ENCODE measurements around the gene TNPO1. TPM values are rescaled to one million over a fixed set of nuclear protein-coding genes. Genes with fewer than 3 reads are reported as not detected.

TNPO1 gene
- total RNA-seq, 2 donors from 2014 or later, result 133 to 141 TPM

DNA sequence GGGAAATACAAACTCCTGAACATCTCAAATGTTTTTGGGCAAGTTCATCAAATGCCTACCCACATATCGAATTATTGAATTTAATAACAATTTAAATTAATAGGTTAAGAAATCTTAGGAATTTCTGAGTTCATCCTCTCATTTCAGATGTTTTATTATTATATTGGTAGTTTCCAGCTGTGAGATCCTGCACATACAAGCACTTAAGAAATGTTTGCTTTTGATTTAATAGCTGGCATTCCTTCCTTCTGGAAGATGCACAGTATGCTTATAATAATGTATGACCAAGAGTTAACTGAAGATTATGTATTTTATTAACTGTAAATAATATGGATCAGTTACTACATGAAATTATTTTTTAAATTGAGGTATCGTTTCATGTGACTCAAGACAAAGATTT, 13.9 kb downstream of the TNPO1 start:
- Histone ChIP-seq H3K27me3 (ENCODE audit: control insufficient read depth, insufficient read depth, low read length, poor library complexity, severe bottlenecking) (no peaks in the 10 kb centered on the region), H3K9me3 (ENCODE audit: control insufficient read depth, low read length) (no peaks in the 10 kb centered on the region), H3K4me1 (ENCODE audit: control insufficient read depth, insufficient read depth, low read length) (no peaks in the 10 kb centered on the region), H3K36me3 (ENCODE audit: control insufficient read depth, insufficient read depth, low read length) (no peaks in the 10 kb centered on the region), H3K27ac (ENCODE audit: low read depth, low read length) (no peak overlapping the region), H3K9ac (ENCODE audit: extremely low read depth, low read length, poor library complexity, severe bottlenecking) (no peak overlapping the region), H3K4me3 (ENCODE audit: low read length) (no peak overlapping the region)
- Mint-ChIP-seq H3K9me3 (no peaks in the 10 kb centered on the region), H3K27me3 (ENCODE audit: insufficient read depth) (no peaks in the 10 kb centered on the region), H3K36me3 (ENCODE audit: low read depth) (no peaks in the 10 kb centered on the region), H3K4me3 (no peak overlapping the region), H3K4me1 (no peaks in the 10 kb centered on the region), H3K27ac (no peak overlapping the region)
- TF ChIP-seq, protein P1, sequence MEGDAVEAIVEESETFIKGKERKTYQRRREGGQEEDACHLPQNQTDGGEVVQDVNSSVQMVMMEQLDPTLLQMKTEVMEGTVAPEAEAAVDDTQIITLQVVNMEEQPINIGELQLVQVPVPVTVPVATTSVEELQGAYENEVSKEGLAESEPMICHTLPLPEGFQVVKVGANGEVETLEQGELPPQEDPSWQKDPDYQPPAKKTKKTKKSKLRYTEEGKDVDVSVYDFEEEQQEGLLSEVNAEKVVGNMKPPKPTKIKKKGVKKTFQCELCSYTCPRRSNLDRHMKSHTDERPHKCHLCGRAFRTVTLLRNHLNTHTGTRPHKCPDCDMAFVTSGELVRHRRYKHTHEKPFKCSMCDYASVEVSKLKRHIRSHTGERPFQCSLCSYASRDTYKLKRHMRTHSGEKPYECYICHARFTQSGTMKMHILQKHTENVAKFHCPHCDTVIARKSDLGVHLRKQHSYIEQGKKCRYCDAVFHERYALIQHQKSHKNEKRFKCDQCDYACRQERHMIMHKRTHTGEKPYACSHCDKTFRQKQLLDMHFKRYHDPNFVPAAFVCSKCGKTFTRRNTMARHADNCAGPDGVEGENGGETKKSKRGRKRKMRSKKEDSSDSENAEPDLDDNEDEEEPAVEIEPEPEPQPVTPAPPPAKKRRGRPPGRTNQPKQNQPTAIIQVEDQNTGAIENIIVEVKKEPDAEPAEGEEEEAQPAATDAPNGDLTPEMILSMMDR (conservative IDR thresholded peaks at IDR 0.05), result no peak
- DNase-seq, result no peak
- WGBS, 2 experiments (ENCODE audit: insufficient coverage in 1 of 2, insufficient read length in 1 of 2), result 100% methylated on average over 1 of the region's 2 CpGs; no CpG with 5 or more reads in 1 of the 2 experiments

DNA sequence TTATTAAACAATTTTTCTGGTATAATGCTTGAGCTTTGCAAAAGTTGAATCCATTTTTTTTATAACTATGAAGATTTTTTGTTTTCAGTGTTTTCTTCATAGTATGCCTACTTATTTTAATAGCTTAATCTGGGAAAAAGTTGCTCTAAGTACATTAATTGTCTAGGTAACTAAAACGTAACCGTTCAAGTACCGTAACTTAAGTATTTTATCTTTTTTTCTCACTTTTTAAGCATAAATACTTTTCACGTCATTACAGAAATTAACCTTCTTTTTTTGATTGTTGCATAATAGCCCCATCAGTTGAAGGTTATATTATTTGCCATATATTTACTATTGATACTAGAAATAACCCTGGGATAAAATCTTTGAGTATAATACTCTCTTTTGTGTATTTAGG, 15.2 kb downstream of the TNPO1 start:
- no peaks in the 10 kb centered on the region for H3K27me3 Mint-ChIP-seq (ENCODE audit: insufficient read depth)
- no peak for DNase-seq
- Histone ChIP-seq H3K4me1 (ENCODE audit: control insufficient read depth, insufficient read depth, low read length) (no peaks in the 10 kb centered on the region), H3K36me3 (ENCODE audit: control insufficient read depth, insufficient read depth, low read length) (no peaks in the 10 kb centered on the region), H3K4me3 (ENCODE audit: low read length) (no peak overlapping the region), H3K27me3 (ENCODE audit: control insufficient read depth, insufficient read depth, low read length, poor library complexity, severe bottlenecking) (no peaks in the 10 kb centered on the region), H3K9ac (ENCODE audit: extremely low read depth, low read length, poor library complexity, severe bottlenecking) (no peak overlapping the region), H3K9me3 (ENCODE audit: control insufficient read depth, low read length) (no peaks in the 10 kb centered on the region), H3K27ac (ENCODE audit: low read depth, low read length) (no peak overlapping the region)
- H3K27ac Mint-ChIP-seq, result no peak overlapping the region
- WGBS, 2 experiments (ENCODE audit: insufficient coverage in 1 of 2, insufficient read length in 1 of 2), result 82 to 85% methylated on average over 2 to 4 of the region's 4 CpGs
- H3K4me3 Mint-ChIP-seq, result no peak overlapping the region
- H3K4me1 Mint-ChIP-seq, result no peaks in the 10 kb centered on the region
- H3K36me3 Mint-ChIP-seq (ENCODE audit: low read depth), result no peaks in the 10 kb centered on the region
- no peaks in the 10 kb centered on the region for H3K9me3 Mint-ChIP-seq
- TF ChIP-seq, protein P1 (conservative IDR thresholded peaks at IDR 0.05), result no peak

DNA sequence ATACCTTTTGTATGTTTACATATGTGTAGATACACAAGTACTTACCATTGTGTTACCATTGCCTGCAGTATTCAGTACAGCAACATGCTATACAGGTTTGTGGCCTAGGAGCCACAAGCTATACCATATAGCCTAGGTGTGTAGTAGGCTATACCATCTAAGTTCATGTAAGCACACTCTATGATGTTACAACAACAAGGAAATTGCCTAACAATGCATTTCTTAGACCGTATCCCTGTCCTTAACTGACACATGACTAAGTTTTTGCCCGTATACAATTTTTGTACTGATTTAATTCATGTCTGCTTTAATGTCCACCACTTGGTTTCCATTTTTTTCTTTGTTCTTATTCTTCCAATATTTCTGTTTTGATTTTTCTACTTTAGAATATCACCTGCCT, 18.5 kb downstream of the TNPO1 start:
- Histone ChIP-seq H3K27me3 (ENCODE audit: control insufficient read depth, insufficient read depth, low read length, poor library complexity, severe bottlenecking) (no peaks in the 10 kb centered on the region), H3K9ac (ENCODE audit: extremely low read depth, low read length, poor library complexity, severe bottlenecking) (no peak overlapping the region), H3K4me1 (ENCODE audit: control insufficient read depth, insufficient read depth, low read length) (no peaks in the 10 kb centered on the region), H3K4me3 (ENCODE audit: low read length) (no peak overlapping the region), H3K9me3 (ENCODE audit: control insufficient read depth, low read length) (no peaks in the 10 kb centered on the region), H3K27ac (ENCODE audit: low read depth, low read length) (no peak overlapping the region), H3K36me3 (ENCODE audit: control insufficient read depth, insufficient read depth, low read length) (no peaks in the 10 kb centered on the region)
- Mint-ChIP-seq H3K4me3 (no peak overlapping the region), H3K27me3 (ENCODE audit: insufficient read depth) (no peaks in the 10 kb centered on the region), H3K9me3 (no peaks in the 10 kb centered on the region), H3K36me3 (ENCODE audit: low read depth) (no peaks in the 10 kb centered on the region), H3K27ac (no peak overlapping the region), H3K4me1 (no peaks in the 10 kb centered on the region)
- 95 to 96% methylated on average over 2 of the region's 2 CpGs for WGBS, 2 experiments (ENCODE audit: insufficient coverage in 1 of 2, insufficient read length in 1 of 2)
- DNase-seq, result no peak
- TF ChIP-seq, protein P1 (conservative IDR thresholded peaks at IDR 0.05), result no peak

Data from endodermal cell (in vitro differentiated cells).